OCI-M1 (cell line): ENCODE results near the gene GORASP1.
"Not testable (repeated sequence)": the region's sequence is repeated elsewhere in the genome, so short reads cannot be mapped to it uniquely, and the experiment has no call there.

Experiments
- DNase-seq: peaks from one replicate; lab custom pipeline; 2025; lab: John Stamatoyannopoulos, UW

GORASP1 gene

GRCh38 chr3:39065197-39065596 is 42.2 kb downstream of the GORASP1 start:
- peak; percentile 86 for DNase-seq

DNA sequence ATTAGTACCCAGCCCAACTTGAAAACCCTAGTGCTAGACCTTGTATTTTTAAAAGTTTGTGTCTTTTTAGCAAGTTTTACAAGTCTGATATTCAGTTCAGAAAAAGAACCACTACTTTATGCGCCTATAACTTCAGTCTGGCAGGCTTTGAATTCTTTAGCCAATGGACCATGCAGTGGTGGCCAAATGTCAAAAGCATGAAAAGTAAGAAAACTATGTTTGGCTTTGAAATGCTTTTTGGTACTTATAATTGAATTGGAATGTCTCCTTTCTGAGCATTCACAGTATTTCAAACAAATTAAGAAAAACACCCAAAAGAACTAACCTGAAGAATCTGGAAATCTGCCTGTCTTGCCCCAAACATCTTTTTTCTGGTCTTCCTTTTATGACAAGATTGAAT is 42.8 kb downstream of the GORASP1 start:
- no peak for DNase-seq

- DNase-seq, result no peak
Measured at GRCh38 chr3:39063143-39063542, 44.3 kb downstream of the GORASP1 start.

- no peak for DNase-seq
Measured at GRCh38 chr3:39062180-39062579, 45.2 kb downstream of the GORASP1 start.

DNA sequence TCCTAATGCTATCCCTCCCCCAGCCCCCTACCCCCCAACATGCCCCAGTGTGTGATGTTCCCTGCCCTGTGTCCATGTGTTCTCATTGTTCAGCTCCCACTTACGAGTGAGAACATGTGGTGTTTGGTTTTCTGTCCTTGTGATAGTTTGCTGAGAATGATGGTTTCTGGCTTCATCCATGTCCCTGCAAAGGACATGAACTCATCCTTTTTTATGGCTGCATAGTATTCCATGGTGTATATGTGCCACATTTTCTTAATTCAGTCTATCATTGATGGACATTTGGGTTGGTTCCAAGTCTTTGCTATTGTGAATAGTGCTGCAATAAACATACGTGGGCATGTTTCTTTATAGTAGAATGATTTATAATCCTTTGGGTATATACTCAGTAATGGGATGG is 46.2 kb downstream of the GORASP1 start:
- DNase-seq, result not testable (repeated sequence)

- no peak for DNase-seq
Measured at GRCh38 chr3:39056151-39056550, 51.3 kb downstream of the GORASP1 start.

DNA sequence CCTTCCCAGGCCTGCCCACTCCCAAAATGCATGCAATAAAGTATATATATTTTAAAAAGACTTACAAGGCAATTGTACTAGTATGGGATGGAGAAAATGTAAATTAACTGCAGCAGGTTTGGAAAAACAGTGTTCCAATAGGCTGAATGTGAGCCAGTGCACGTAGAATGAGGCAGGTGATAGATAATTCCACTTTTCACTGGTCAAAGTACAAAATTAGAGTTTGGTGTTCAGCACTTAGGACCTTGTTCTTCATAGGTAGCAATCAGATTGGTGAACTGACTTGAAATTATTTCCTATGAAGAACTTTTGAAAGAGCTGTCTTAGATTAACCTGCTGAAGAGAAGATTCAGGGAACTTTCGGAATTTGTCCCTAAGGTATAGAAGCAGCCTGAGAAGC is 53.7 kb downstream of the GORASP1 start:
- DNase-seq, result no peak

DNA sequence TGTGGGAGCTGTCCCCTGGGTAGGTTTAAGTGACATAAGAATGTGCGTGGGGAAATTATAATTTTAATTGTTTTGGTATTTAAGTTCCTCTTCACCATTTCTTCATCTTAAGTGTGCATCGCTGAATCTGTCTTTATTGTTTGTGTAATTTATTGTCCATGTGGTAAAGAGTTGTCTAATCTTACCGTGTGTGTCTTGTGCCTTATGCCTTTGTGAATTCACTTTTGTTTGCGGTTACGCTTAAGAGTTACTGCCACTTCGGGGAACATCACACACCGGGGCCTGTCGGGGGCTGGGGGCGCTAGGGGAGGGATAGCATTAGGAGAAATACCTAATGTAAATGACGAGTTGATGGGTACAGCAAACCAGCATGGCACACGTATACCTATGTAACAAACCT is 54.8 kb downstream of the GORASP1 start:
- DNase-seq, result no peak

GRCh38 chr3:39051649-39052561 is 55.5 kb downstream of the GORASP1 start, which contains the start of the genes SCN11A and WDR48:
SCN11A (minus strand) TSS chr3:39051944; CDS start chr3:38950362, 101,582 bp downstream.
WDR48 (plus strand) TSS chr3:39052016; CDS start chr3:39052026, 10 bp downstream.
- DNase-seq, result peak; percentile 94

- no peak for DNase-seq
Measured at GRCh38 chr3:39050029-39050428, 57.4 kb downstream of the GORASP1 start.
